ENCODE data around the gene RPUSD4.
"Not testable (repeated sequence)": the region's sequence is repeated elsewhere in the genome, so short reads cannot be mapped to it uniquely, and the experiment has no call there.

RPUSD4 gene, protein sequence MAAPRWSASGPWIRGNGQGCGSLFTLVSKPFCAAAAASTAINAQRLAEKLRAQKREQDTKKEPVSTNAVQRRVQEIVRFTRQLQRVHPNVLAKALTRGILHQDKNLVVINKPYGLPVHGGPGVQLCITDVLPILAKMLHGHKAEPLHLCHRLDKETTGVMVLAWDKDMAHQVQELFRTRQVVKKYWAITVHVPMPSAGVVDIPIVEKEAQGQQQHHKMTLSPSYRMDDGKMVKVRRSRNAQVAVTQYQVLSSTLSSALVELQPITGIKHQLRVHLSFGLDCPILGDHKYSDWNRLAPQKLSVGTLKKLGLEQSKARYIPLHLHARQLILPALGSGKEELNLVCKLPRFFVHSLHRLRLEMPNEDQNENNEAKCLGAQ

DNA sequence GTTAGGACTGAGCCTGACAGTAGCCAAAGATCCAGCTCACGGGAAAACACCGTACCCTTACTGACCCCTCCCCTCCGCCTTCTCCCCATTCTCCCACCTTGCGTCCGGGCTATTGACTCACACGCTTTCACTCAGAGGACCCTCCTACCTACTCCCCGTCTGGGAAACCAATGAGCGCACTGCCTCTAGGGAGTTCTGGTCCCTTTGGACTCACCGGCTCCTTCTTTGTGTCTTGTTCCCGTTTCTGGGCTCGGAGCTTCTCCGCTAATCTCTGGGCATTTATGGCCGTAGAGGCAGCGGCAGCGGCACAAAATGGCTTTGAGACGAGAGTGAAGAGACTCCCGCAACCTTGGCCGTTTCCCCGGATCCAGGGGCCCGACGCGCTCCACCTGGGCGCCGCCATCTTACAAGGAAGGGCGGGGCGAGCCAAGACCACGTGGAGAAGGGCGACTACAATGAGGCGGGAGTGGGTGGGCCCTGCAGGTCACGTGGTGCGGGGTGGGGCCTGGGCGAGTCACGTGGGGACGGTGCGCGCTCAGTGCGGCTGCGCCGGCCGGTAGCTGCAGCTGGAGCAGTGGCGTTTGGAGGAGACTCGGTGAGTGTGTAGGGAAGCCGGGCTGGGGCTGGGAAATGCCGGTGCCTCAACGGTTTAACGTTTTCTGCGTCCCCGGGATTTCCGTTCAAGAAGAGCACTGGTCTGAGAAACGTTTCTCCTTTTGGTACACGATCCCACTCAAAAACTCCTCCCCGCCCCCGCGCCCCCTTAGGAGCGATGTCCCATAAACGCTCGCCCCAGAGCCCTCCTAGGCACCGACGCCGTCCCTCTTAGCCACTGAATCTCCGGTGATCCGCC is at the start of gene RPUSD4, which contains the start of gene FAM118B:
RPUSD4 (minus strand) TSS at position 415 of the 853 bp plus-strand sequence; CDS start at position 403, 12 bp downstream.
FAM118B (plus strand) TSS at position 547 of the 853 bp plus-strand sequence. CDS start 23,220 bp downstream, outside the sequence.
- peak; percentile 53 for DNase-seq (ENCODE audit: low read depth)

DNA sequence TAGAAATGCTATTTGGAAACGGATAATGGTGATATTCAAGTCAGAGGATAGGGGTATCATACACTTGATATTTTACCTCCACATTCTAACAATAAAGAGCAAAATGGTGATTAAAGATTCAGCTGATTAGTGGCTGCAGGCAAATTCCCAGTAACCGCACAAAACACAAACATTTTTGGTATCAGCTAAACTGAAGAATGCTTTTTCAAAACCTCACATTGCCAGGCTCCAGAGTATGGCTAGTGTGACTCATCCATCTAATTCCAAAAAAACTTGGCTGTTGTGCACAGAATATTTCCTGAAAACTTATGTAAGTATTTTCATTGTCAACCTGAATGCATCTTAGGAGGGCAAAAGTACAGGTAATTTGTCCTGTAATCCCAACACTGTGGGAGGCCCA is 46.3 kb upstream of the RPUSD4 start:
- DNase-seq (ENCODE audit: low read depth) = peak; percentile 47

DNA sequence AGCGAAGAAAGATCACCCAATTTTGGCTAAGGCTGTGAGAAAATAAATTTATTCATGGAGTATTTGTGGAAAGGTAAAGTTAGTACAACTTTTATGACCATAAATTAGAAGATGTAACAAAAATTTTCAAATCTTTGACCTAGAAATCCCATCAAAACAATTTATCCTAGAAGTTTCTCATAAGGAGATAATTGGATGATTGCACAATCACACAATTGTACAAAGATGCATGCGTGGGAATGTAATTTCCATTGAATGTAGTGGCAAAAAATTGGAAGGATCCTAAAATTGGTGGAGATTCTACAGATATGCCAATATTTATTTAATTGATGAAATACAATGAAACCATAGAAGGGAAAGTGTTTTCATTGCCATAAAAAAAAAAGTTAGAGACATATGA is 45.7 kb upstream of the RPUSD4 start:
- no peak for DNase-seq (ENCODE audit: low read depth)

DNA sequence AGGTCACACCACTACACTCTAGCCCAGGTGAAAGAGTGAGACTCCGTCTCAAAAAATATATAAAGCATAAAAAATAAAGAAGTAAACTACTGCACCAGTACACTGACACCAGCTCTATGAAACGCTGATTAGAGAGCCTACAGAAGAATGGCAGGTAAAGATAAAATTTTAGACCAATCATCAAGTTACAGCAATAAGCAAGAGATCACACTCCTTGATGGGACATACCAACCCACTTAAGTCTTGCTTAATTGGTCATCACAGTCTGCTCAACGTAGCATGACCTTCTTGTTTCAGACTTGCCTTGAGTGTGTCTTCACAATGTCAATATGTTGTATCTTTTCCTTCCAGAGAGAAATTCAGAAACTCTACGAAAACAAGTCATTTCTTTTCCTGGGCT is 44.8 kb upstream of the RPUSD4 start:
- DNase-seq (ENCODE audit: low read depth) = no peak

DNA sequence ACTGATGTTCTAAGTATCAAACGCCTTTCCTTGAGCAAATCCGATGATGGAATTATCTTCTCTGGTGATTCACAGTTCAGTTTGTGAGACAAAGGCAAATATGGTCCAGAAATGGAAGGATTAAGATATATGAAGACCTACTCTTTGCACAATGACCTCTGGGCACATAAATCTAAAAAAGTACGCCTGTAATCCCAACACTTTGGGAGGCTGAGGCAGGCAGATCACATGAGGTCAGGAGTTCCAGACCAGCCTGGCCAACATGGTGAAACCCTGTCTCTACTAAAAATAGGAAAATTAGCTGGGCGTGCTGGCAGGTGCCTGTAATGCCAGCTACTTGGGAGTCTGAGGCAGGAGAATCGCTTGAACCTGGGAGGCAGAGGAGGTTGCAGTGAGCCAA is 44.1 kb upstream of the RPUSD4 start:
- DNase-seq (ENCODE audit: low read depth) = not testable (repeated sequence)

DNA sequence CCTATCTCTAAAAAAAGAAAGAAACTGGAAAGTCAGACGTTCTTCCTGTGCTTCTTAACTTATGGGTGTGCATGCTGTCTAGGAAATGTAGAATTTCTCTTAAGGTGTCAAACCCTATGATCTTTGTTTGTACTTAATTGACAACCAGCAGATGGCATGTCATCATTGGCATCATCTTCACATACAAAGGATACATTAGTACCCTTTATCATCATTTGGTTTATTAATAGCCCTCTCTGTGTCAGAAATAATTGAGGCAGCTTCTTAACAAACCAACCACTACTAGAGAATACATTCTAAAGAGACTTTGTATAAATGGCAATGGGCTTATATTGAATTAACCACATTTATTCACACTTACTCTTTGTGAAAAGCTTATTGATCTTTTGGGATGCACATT is 43.4 kb upstream of the RPUSD4 start:
- DNase-seq (ENCODE audit: low read depth) = no peak

DNA sequence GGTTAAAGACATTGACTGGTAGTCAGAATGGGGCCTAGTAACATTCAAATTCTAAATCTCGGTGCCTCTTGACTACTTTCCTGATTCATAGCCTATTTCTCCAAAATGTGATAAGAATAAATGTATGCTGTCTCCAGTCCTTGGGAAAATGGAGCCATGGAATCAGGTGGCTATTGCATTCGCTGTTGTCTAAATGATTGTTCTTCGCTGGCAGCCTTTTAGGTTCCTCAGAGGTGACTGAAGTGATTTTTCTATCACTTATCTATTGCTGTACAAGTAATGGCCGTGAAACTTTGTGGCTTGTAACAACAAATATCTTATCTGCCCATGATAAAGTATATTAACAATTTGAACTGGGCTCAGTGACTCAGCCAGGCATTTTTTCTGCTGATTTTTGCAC is 41.8 kb upstream of the RPUSD4 start:
- DNase-seq (ENCODE audit: low read depth) = no peak

DNA sequence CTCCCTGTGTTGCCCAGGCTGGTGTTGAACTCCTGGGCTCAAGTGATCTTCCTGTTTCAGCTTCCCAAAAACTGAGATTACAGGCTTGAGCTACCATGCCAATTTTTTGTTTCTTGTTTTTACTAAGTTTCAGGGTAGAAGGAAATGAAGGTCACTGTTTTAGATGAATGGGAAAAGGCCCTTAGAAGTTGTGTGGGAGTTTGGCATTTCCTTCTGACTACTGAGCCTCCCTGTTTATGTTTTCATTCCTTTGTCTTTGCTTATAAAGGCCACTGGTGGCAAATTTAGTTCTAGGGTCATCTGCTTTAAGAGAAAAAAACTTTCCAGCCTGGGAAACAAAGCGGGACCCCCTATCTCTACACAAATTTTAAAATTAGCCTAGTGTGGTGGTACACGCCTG is 35.2 kb upstream of the RPUSD4 start:
- DNase-seq (ENCODE audit: low read depth) = no peak

DNA sequence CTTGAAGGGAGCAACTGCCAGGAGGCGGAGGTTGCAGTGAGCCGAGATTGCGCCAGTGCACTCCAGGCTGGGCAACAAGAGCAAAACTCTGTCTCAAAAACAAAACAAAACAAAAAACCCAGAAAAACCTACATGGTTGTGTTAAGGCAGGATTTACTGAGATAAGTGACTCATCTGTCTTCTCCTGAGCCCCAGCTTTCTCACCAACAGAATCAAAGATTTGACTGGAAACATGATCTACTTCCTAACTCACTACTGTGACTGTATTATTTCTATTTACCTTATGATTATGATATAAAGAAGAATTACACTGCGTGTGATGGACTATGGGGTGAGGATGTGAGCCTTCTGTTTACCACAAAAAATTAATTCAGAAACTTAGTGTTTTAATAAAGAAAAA is 21.9 kb upstream of the RPUSD4 start:
- DNase-seq (ENCODE audit: low read depth) = no peak

DNA sequence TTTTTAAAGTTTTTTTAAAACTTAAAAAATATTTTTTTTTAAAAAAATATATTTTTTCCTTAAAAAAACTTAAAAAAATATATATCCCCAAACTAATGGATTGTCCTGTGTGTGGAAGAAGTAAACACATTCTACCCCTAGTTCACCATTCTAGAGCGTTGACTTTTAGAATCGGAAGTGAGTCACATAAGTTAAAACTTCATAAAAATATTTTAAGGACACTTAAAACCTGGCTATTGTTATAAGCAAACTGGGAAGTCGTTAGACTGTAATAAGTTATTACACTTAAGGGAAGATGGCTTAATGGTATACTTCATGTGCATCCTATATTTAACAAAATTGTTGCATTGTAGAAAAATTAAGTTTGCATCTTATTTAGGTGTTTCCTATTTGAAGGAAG is 21.2 kb upstream of the RPUSD4 start:
- DNase-seq (ENCODE audit: low read depth) = no peak

DNA sequence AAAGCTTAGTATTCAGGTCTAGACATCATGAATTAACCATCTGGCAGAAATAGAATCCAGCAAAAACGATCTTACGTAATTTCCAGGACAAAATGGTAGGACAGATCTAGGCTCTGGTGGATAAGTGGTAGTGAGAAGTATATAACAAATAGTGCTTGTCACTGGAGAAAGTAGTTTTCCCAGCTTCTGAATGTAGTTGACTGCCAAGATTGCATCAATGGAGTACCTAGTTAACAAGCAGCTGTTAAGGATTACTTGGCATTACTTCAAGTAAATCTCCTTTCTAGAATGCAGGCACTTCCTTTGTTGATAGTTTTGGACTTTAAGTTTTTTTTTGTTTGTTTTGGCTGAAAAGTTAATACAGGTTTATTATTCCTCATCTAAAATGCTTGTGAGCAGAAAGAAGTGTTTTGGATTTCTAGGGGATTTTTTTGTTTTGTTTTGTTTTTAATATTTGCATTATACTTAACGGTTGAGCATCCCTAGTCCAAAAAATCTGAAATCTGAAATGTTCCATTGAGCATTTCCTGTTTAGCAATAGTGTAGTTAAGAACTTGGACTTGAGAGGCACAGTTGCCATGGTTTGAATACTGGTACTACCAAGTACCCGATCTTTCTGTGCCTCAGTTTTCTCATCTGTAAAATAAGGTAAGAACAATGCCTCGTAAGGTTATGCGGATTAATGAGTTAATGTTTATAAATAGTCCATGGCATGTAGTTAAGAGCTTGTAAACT is 20.4 kb upstream of the RPUSD4 start:
- no peak for DNase-seq (ENCODE audit: low read depth)

DNA sequence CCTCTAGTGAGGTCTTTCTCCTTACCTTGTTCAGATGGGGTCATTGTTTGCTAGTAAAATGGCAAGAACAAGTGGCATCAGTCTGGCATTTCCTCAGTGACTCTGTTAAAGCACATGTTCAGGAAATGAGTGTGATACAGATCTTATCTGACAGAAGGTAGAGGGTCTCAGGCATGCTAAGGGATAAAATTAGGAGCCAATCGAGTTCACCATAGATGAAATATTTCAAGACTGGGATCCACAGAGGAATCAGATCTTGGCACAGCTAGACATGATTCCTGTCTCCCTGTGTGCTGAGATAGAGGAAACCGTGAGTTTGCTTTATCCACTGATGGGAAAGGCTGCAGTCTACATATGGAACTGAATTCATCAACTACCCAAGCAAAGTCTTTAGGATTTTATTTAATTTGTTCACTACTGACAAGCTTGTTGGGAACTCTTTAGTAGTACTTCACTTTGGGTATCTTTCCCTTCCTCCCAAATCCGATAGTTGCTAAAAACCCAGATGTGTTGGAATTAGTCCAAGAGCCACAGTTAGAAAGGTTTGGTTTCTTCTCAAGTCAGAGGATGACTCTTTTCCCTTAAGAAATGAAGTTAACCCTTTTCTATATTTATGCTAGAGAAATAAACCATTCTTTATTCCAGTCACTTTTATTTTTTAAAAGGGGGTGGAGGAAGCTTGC is 18.5 kb upstream of the RPUSD4 start:
- DNase-seq (ENCODE audit: low read depth) = no peak

DNA sequence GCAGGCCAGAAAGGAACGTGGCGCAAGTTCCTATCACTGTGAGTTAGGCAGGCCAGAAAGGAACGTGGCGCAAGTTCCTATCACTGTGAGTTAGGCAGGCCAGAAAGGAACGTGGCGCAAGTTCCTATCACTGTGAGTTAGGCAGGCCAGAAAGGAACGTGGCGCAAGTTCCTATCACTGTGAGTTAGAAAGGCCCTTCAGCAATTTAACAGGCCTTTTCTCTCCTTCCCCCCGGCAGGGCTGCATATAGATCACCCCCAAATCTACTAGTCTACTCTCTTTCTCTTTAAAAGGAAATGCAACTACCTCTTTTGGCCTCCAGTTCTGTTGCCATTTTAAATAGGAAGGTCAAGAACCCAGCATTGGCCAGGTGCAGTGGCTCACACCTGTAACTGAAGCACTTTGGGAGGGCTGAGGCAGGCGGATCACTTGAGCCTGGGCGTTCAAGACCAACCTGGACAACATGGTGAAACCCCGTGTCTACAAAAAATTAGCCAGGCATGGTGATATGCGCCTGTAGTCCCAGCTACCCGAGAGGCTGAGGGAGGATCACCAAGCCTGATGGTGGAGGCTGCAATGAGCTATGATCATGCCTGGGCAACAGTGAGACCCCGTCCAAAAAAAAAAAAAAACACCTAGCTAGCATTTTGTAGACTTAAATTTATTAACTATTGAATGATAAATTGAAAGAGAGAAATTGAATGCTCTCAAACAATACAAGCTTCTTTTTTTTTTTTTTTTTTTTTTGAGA is 15.1 kb upstream of the RPUSD4 start:
- no peak for DNase-seq (ENCODE audit: low read depth)

DNA sequence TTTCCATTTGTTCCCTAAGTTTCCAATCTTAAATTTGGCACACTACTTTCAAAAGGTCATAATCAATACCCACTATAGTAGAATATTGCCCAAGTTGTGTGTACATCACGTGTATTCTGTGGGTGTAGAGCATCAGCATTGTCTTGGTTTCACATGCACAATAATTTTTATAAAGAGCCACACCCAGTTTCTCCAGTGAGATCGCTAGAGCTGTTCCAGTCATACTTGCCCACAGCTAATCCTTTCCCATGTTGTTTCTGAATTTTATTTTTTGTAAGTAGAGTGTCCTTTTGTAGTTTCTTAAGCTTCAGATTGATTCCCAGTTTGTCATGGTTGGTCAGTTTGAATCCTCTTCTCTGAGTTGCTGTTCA is 13.8 kb upstream of the RPUSD4 start:
- no peak for DNase-seq (ENCODE audit: low read depth)

DNA sequence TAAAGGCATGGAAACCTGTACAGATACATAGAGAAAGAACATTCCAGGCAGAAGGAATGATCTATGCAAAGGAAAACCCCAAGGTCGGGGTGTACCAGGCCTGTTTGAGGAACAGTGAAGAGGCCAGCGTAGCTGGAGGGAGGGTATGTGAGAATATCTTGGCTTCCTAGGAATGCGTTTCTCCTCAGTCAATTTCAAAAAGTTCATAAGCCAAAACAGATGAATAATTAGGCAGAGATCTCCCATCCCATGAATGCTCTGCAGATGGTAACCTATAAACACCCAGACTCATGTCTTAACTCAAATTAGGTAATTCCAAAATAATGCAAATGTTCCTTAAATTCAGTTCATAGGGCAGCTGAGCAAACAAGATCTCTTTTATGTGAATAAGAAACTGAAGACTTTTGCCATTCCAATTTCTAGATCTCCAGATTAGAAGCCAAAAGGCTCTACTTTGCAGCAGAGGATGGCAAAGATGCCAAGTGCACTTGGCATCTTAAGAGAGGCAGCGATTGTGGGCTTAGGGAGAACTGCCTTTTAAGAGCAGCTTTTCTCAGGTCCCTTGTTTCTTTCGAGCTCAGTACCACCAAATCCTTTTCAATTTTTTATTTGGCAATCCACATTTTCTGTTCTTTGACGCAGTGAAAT is 13.3 kb upstream of the RPUSD4 start:
- DNase-seq (ENCODE audit: low read depth) = no peak

DNA sequence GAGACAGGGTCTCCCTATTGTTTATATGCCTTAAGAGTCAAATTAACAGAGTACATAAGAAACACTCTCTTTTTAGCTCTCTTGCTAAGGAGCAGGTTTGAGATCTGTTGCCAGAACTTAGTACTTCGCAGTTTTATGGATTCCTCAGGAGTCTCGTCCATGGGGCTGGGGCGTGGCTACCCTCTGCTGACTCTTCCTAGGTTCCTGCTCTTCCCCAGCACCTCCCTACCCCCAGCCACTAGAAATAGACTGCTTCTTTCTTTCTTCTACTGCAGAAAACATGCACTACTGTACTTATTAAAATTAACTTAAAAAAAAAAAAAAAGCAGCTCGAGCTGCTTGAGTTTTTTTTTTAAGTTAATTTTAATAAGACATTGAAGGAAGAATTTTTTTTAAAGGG is 8.1 kb upstream of the RPUSD4 start:
- no peak for DNase-seq (ENCODE audit: low read depth)

DNA sequence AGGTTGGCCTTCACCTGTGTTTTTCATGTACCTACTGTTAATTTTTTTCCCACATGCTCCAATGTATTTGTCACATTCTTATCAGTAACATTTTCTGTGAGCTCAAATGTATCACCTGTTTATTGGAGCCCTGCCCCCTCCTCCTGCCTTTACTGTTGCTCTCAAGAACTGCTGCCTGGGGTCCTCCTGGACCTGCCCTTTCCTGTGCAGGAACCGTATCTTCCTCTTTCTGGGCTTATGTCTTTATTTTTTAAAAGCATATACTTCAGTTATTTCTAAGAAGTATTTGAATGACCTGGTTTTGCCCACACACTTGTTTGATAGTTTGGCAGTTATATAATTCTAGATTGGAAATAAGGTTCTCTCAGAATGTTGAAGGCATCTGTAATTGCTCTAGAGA is 6.0 kb upstream of the RPUSD4 start:
- DNase-seq (ENCODE audit: low read depth) = no peak

DNA sequence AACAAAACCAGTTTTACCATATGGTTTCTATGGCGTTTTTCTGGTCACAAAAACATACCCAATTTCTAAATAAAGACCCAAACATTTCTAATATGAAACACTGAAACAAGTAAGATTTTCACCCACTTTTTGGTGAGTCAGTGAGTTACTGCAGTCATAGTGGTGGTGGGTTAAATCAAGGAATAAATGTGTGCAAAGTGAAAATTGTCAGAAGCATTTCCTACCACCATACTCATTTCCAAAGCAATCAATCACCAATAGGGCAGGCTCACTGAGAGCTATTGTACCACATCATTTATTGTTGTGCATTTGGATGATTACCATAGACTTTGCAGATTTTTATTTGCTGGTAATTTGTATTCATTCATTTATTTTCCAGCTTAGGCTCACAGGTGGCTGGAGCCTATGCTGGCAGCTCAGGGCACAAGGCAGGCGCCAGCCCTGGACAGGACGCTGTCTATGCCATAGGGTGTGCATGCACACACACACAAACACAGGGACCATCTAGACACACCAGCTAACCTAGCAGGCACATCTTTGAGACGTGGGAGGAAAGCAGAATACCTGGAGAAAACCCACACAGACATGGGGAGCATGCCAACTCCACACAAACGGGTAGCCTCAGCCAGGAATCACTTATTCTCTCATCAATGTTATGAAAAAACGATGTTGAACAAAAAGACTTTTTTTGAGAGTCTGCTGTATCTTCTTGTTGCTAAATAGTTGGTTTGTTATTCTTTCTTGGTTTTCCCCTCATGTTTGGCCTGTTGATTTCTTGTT is 5.3 kb upstream of the RPUSD4 start:
- DNase-seq (ENCODE audit: low read depth) = no peak

DNA sequence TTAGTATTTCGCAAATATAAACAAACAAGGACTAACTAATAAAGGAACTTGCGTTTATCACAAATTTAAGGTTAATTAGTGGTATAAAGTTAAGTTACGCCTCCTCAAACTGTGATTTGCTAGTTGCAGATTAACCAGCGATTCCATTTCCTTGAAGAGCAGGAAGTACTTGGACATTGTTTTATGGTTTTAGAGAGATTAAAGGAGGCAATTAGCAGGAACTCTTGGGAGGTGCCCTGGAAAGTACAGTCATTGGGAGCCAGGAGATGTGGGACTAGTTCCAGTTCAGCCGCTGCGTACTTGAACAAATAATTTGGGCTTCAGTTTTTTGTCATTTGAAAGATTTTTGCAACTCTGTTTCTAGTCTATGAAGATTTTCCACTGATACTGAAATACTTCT is 3.4 kb upstream of the RPUSD4 start:
- no peak for DNase-seq (ENCODE audit: low read depth)

DNA sequence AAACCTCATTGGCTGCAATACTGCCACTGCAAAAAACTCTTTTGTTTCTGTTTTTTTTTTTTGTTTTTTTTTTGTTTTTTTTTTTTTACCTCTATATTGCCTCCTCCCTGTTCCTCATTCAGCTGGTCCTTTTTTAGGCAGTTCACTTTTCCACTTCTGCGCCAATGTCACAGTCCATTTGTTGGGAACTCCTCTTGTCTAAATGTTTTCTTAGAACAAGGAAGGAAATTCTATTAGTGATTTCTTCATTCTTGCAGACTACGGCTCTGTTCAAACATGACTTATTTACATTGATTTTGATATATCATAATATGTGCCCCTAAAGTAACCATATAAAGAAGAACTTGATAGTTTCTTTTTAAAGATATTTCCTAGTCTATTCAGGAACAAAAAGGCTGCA is 3.0 kb upstream of the RPUSD4 start:
- no peak for DNase-seq (ENCODE audit: low read depth)
